Measurements from ENCODE around the gene SCYGR3. TPM values are rescaled to one million over a fixed set of nuclear protein-coding genes. Genes with fewer than 3 reads are reported as not detected.

SCYGR3 gene
- total RNA-seq, 2 donors from 2014 or later = not detected

DNA sequence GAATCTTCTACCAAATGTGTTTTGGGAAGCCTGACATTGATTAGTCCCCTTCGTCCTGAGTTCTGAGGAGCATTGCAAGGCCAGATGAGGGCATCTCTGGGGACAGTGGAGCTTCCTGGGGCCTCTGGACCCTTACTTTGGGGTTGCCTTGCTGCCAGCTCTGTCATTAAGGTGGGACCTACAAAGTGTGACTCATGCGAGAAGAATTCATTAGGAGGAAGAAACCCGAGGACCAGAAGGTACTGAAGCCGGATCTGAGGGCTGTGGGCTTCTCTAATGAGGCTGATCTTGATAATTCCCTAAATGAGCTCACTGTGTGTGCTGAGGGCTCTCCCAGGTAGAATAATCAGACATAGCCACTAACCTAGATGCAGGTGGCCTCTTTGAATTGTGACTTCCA, 16.6 kb downstream of the SCYGR3 start:
- 42 to 50% methylated on average over 4 of the region's 4 CpGs for WGBS, 2 donors
- Histone ChIP-seq H3K4me1 (no peaks in the 10 kb centered on the region), H3K27ac (no peak overlapping the region), H3K27me3 (no peaks in the 10 kb centered on the region), H3K9me3 (no peaks in the 10 kb centered on the region), H3K4me3 (no peak overlapping the region), H3K36me3 (replicated peaks in 1 of 2; ENCODE audit: insufficient read depth in 1 of 2, low read depth in 2 of 2) (no peaks in the 10 kb centered on the region)
- DNase-seq = no peak
- intact Hi-C loops (cut with DNase I) = no loop called here
- no peak for ATAC-seq
- TF ChIP-seq, protein P1, sequence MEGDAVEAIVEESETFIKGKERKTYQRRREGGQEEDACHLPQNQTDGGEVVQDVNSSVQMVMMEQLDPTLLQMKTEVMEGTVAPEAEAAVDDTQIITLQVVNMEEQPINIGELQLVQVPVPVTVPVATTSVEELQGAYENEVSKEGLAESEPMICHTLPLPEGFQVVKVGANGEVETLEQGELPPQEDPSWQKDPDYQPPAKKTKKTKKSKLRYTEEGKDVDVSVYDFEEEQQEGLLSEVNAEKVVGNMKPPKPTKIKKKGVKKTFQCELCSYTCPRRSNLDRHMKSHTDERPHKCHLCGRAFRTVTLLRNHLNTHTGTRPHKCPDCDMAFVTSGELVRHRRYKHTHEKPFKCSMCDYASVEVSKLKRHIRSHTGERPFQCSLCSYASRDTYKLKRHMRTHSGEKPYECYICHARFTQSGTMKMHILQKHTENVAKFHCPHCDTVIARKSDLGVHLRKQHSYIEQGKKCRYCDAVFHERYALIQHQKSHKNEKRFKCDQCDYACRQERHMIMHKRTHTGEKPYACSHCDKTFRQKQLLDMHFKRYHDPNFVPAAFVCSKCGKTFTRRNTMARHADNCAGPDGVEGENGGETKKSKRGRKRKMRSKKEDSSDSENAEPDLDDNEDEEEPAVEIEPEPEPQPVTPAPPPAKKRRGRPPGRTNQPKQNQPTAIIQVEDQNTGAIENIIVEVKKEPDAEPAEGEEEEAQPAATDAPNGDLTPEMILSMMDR (IDR thresholded peaks at IDR 0.05) = no peak
- no peak for TF ChIP-seq POLR2A (IDR thresholded peaks at IDR 0.05)

- no peak for TF ChIP-seq POLR2A (IDR thresholded peaks at IDR 0.05)
- TF ChIP-seq, protein P1 (IDR thresholded peaks at IDR 0.05) = no peak
- DNase-seq (no peak), ATAC-seq (no peak)
- no peak overlapping the region for H3K27ac ChIP-seq
- H3K27me3 ChIP-seq = no peaks in the 10 kb centered on the region
- H3K4me3 ChIP-seq = no peak overlapping the region
- no peaks in the 10 kb centered on the region for H3K9me3 ChIP-seq
- intact Hi-C loops (cut with DNase I) = no loop called here
- H3K36me3 ChIP-seq (replicated peaks in 1 of 2; ENCODE audit: insufficient read depth in 1 of 2, low read depth in 2 of 2) = no peaks in the 10 kb centered on the region
- H3K4me1 ChIP-seq = no peaks in the 10 kb centered on the region
These were observed 17.6 kb downstream of the SCYGR3 start for GRCh38 chr2:227597036-227597435.

GRCh38 chr2:227595797-227596196, 18.8 kb downstream of the SCYGR3 start:
- intact Hi-C loops (cut with DNase I) = no loop called here
- H3K9me3 ChIP-seq = no peaks in the 10 kb centered on the region
- 44 to 49% methylated on average over 4 of the region's 4 CpGs for whole genome bisulfite sequencing, 2 donors

GRCh38 chr2:227592694-227593387, 21.8 kb downstream of the SCYGR3 start:
- TF ChIP-seq, protein P1 (IDR thresholded peaks at IDR 0.05) = no peak
- no peak for TF ChIP-seq POLR2A (IDR thresholded peaks at IDR 0.05)
- DNase-seq = no peak
- H3K4me1 ChIP-seq = no peaks in the 10 kb centered on the region
- H3K36me3 ChIP-seq (replicated peaks in 1 of 2; ENCODE audit: insufficient read depth in 1 of 2, low read depth in 2 of 2) = no peaks in the 10 kb centered on the region
- no peaks in the 10 kb centered on the region for H3K27me3 ChIP-seq
- no peak overlapping the region for H3K27ac ChIP-seq
- 68 to 80% methylated on average over 1 of the region's 1 CpG for WGBS, 2 donors
- H3K9me3 ChIP-seq = no peaks in the 10 kb centered on the region
- ATAC-seq = no peak
- no peak overlapping the region for H3K4me3 ChIP-seq
- intact Hi-C loops (cut with DNase I) = no loop called here

More at GRCh38 chr2:227595797-227596196, 18.8 kb downstream of the SCYGR3 start:
- Histone ChIP-seq H3K36me3 (replicated peaks in 1 of 2; ENCODE audit: insufficient read depth in 1 of 2, low read depth in 2 of 2) (no peaks in the 10 kb centered on the region), H3K27ac (no peak overlapping the region), H3K4me3 (no peak overlapping the region), H3K27me3 (no peaks in the 10 kb centered on the region), H3K4me1 (no peaks in the 10 kb centered on the region)
- ATAC-seq (no peak), DNase-seq (no peak)
- TF ChIP-seq, protein P1 (IDR thresholded peaks at IDR 0.05) = no peak
- TF ChIP-seq POLR2A (IDR thresholded peaks at IDR 0.05) = no peak

GRCh38 chr2:227582369-227582768, 32.3 kb downstream of the SCYGR3 start:
- TF ChIP-seq POLR2A (IDR thresholded peaks at IDR 0.05) = no peak
- TF ChIP-seq, protein P1 (IDR thresholded peaks at IDR 0.05) = no peak
- intact Hi-C loops (cut with DNase I) = no loop called here
- ATAC-seq = no peak
- Histone ChIP-seq H3K27me3 (no peaks in the 10 kb centered on the region), H3K4me3 (no peak overlapping the region), H3K36me3 (replicated peaks in 1 of 2; ENCODE audit: insufficient read depth in 1 of 2, low read depth in 2 of 2) (no peaks in the 10 kb centered on the region), H3K9me3 (peaks cover 0 to 13% (median 0%) of the 10 kb centered on the region in 3 donors), H3K4me1 (no peaks in the 10 kb centered on the region), H3K27ac (no peak overlapping the region)
- no peak for DNase-seq

Data from body of pancreas (tissue), 4 donors.